Measurements from ENCODE around the gene PIBF1. TPM values are rescaled to one million over a fixed set of nuclear protein-coding genes. Genes with fewer than 3 reads are reported as not detected.

PIBF1 gene
- total RNA-seq, 6 experiments from 2014 or later = 11.9 to 18.3 (median 14.5) TPM

- no peak overlapping the region for H3K4me3 Mint-ChIP-seq
- H3K9me3 Mint-ChIP-seq = no peaks in the 10 kb centered on the region
- H3K27me3 Mint-ChIP-seq (ENCODE audit: insufficient read depth) = no peaks in the 10 kb centered on the region
- no peak overlapping the region for H3K27ac Mint-ChIP-seq
- H3K36me3 Mint-ChIP-seq (ENCODE audit: low read depth) = peaks cover 35% of the 10 kb centered on the region
- H3K4me1 Mint-ChIP-seq (ENCODE audit: low read depth) = no peaks in the 10 kb centered on the region
- TF ChIP-seq CTCF (IDR thresholded peaks at IDR 0.05) = no peak
- DNase-seq = no peak
These were observed 27.8 kb upstream of the PIBF1 start for GRCh38 chr13:72754111-72754510.

GRCh38 chr13:72757792-72758535 is 24.0 kb upstream of the PIBF1 start:
- H3K9me3 Mint-ChIP-seq = no peaks in the 10 kb centered on the region
- no peaks in the 10 kb centered on the region for H3K27me3 Mint-ChIP-seq (ENCODE audit: insufficient read depth)
- peaks cover 23% of the 10 kb centered on the region for H3K36me3 Mint-ChIP-seq (ENCODE audit: low read depth)
- no peak for TF ChIP-seq CTCF (IDR thresholded peaks at IDR 0.05)
- H3K4me3 Mint-ChIP-seq = no peak overlapping the region
- no peak overlapping the region for H3K27ac Mint-ChIP-seq
- no peak for DNase-seq
- no peaks in the 10 kb centered on the region for H3K4me1 Mint-ChIP-seq (ENCODE audit: low read depth)

- Mint-ChIP-seq H3K9me3 (no peaks in the 10 kb centered on the region), H3K36me3 (ENCODE audit: low read depth) (peaks cover 30% of the 10 kb centered on the region), H3K27ac (no peak overlapping the region), H3K4me1 (ENCODE audit: low read depth) (peaks cover 5% of the 10 kb centered on the region), H3K27me3 (ENCODE audit: insufficient read depth) (no peaks in the 10 kb centered on the region), H3K4me3 (no peak overlapping the region)
- no peak for TF ChIP-seq CTCF (IDR thresholded peaks at IDR 0.05)
- DNase-seq = no peak
These were observed 21.7 kb upstream of the PIBF1 start for GRCh38 chr13:72760189-72760588.

GRCh38 chr13:72763411-72763810 is 18.5 kb upstream of the PIBF1 start:
- Mint-ChIP-seq H3K27ac (no peak overlapping the region), H3K27me3 (ENCODE audit: insufficient read depth) (no peaks in the 10 kb centered on the region), H3K36me3 (ENCODE audit: low read depth) (peaks cover 32% of the 10 kb centered on the region), H3K4me1 (ENCODE audit: low read depth) (peaks cover 5% of the 10 kb centered on the region), H3K9me3 (no peaks in the 10 kb centered on the region), H3K4me3 (no peak overlapping the region)
- no peak for TF ChIP-seq CTCF (IDR thresholded peaks at IDR 0.05)
- DNase-seq = no peak

- Mint-ChIP-seq H3K27me3 (ENCODE audit: insufficient read depth) (no peaks in the 10 kb centered on the region), H3K4me3 (no peak overlapping the region), H3K4me1 (ENCODE audit: low read depth) (0 out of 2 replicates have a peak, but pooled peaks cover 5% of the 10 kb centered on the region), H3K36me3 (ENCODE audit: low read depth) (peaks cover 37% of the 10 kb centered on the region), H3K27ac (no peak overlapping the region), H3K9me3 (no peaks in the 10 kb centered on the region)
- DNase-seq = no peak
- no peak for TF ChIP-seq CTCF (IDR thresholded peaks at IDR 0.05)
These were observed 7.9 kb upstream of the PIBF1 start for GRCh38 chr13:72774019-72774418.

Measured in HFFc6 (cell line).